HCT116 (cell line): ENCODE data around the gene VAMP2. TPM values are rescaled to one million over a fixed set of nuclear protein-coding genes. Genes with fewer than 3 reads are reported as not detected.

ENCODE experiments used
- ATAC-seq: fragments of 200-7000 bp; cut with Tn5 transposase; 2 replicates; pipeline ENCODE4 v1.9.1; 2020; ENCODE audit warnings: mild to moderate bottlenecking, moderate library complexity
- BruUV-seq: library from RNA; stranded (reverse); fragments of 400-500 nt; replicated peaks from 2 replicates; lab custom pipeline; 2021; lab: Mats Ljungman, UMichigan
- CTCF ChIA-PET: fragments of 300-600 bp; sonication (Branson Sonifier 250); formaldehyde crosslinking; loops from one replicate; lab custom pipeline; 2021; ENCODE audit warnings: antibody characterized with exemption; lab: Charles Lee
- POLR2A ChIA-PET: fragments of 300-600, 350-600 bp; sonication (Branson Sonifier 250); formaldehyde crosslinking; loops from one replicate; lab custom pipeline; 2021; ENCODE audit warnings: antibody characterized with exemption; lab: Charles Lee
- RAD21 ChIA-PET, 2 experiments: fragments of 300-600 bp; sonication (Branson Sonifier 250); formaldehyde crosslinking; loops; one replicate each; lab custom pipeline; 2023; ENCODE audit warnings: low total read pairs in 2 of 2; ENCODE audit not compliant: uncharacterized antibody in 2 of 2, unreplicated experiment in 2 of 2, low non-redundant PET in 1 of 2; lab: Charles Lee
- DNase-seq: peaks from one replicate; pipeline ENCODE4 v3.0.0-alpha.2; 2010; ENCODE audit warnings: low read depth, low spot score
- H2AFZ ChIP-seq: fragments of 200-600 bp; shearing (Covaris generic), sonication (generic); 2 replicates; pipeline ENCODE4 v1.6.1; 2017; ENCODE audit warnings: low read depth, mixed run types, mixed read lengths, antibody characterized with exemption, low read length; ENCODE audit not compliant: poor library complexity, severe bottlenecking
- H3K27ac ChIP-seq: 2 replicates; pipeline ENCODE4 v1.5.1; 2012; ENCODE audit warnings: low read depth, low read length
- H3K27me3 ChIP-seq: fragments of 200-600 bp; sonication (generic); 2 replicates; pipeline ENCODE4 v1.6.1; 2016; ENCODE audit warnings: mixed run types, low read length, mixed read lengths; ENCODE audit not compliant: insufficient read depth
- H3K36me3 ChIP-seq, 2 experiments: fragments of 200-500 bp in 1 of 2; fragments of 200-600 bp in 1 of 2; sonication (Bioruptor generic) in 1 of 2; sonication (generic) in 1 of 2; 2 replicates each; pipeline versions ENCODE4 v1.5.1 to v1.6.1; 2014 to 2016; ENCODE audit warnings: low read length in 2 of 2, inconsistent platforms in 1 of 2, mixed read lengths in 1 of 2, mixed run types in 1 of 2; ENCODE audit not compliant: insufficient read depth in 2 of 2, control insufficient read depth in 1 of 2
- H3K4me1 ChIP-seq, 2 experiments: fragments of 200-600 bp in 1 of 2; sonication (generic) in 1 of 2; 2 replicates each; pipeline versions ENCODE4 v1.5.1 to v1.6.1; 2012 to 2017; ENCODE audit warnings: low read length in 2 of 2, inconsistent platforms in 1 of 2, mild to moderate bottlenecking in 1 of 2, mixed read lengths in 1 of 2, mixed run types in 1 of 2, moderate library complexity in 1 of 2; ENCODE audit not compliant: insufficient read depth in 2 of 2, control insufficient read depth in 1 of 2
- H3K4me2 ChIP-seq: fragments of 200-600 bp; sonication (generic); 2 replicates; pipeline ENCODE4 v1.6.1; 2017; ENCODE audit warnings: mixed run types, low read length, mixed read lengths
- H3K4me3 ChIP-seq, 2 experiments: fragments of 200-600 bp in 1 of 2; sonication (generic) in 1 of 2; replicated peaks in 1 of 2; 2 replicates each; pipeline ENCODE4 v1.5.1; 2011 to 2016; ENCODE audit warnings: low read length in 2 of 2, control low read depth in 1 of 2, low read depth in 1 of 2, mild to moderate bottlenecking in 1 of 2, mixed read lengths in 1 of 2, mixed run types in 1 of 2
- H3K79me2 ChIP-seq: fragments of 200-600 bp; sonication (generic); 2 replicates; pipeline ENCODE4 v1.6.1; 2017; ENCODE audit warnings: mild to moderate bottlenecking, mixed run types, low read length, moderate library complexity, mixed read lengths; ENCODE audit not compliant: insufficient read depth
- H3K9ac ChIP-seq: fragments of 200-600 bp; sonication (generic); 2 replicates; pipeline ENCODE4 v1.6.1; 2016; ENCODE audit warnings: low read length, mixed read lengths
- H3K9me2 ChIP-seq: fragments of 200-600 bp; sonication (generic), shearing (Covaris generic); 2 replicates; pipeline ENCODE4 v1.6.1; 2017; ENCODE audit warnings: mixed run types, mild to moderate bottlenecking, moderate library complexity; ENCODE audit not compliant: insufficient read depth
- H3K9me3 ChIP-seq, 2 experiments: fragments of 200-500 bp in 1 of 2; fragments of 200-600 bp in 1 of 2; sonication (Bioruptor generic) in 1 of 2; sonication (generic) in 1 of 2; 2 replicates each; pipeline ENCODE4 v1.6.1; 2014 to 2017; ENCODE audit warnings: low read length in 2 of 2, mixed read lengths in 2 of 2, inconsistent platforms in 1 of 2, low read depth in 1 of 2, mild to moderate bottlenecking in 1 of 2, mixed run types in 1 of 2, moderate library complexity in 1 of 2; ENCODE audit not compliant: control insufficient read depth in 1 of 2, insufficient read depth in 1 of 2
- H4K20me1 ChIP-seq: fragments of 200-600 bp; sonication (generic), shearing (Covaris generic); 2 replicates; pipeline ENCODE4 v1.6.1; 2017; ENCODE audit warnings: mixed run types, mild to moderate bottlenecking, moderate library complexity; ENCODE audit not compliant: insufficient read depth
- CTCF ChIP-seq, 3 experiments: fragments of 200-600 bp in 1 of 3; sonication (generic) in 1 of 3; IDR thresholded peaks in 2 of 3; conservative IDR thresholded peaks in 1 of 3; 2 replicates each; pipeline ENCODE4 v1.5.1; 2012 to 2017; ENCODE audit warnings: low read depth in 2 of 3, low read length in 2 of 3, antibody characterized with exemption in 1 of 3, borderline replicate concordance in 1 of 3, control low read depth in 1 of 3, mild to moderate bottlenecking in 1 of 3, mixed read lengths in 1 of 3, mixed run types in 1 of 3, moderate library complexity in 1 of 3; ENCODE audit not compliant: insufficient read depth in 1 of 3
- POLR2A ChIP-seq: IDR thresholded peaks from 2 replicates; pipeline ENCODE4 v1.7.0; 2011; ENCODE audit warnings: borderline replicate concordance; ENCODE audit not compliant: insufficient read depth, insufficient read length; ENCODE audit errors: extremely low read depth
- intact Hi-C: fragments of 100-400 bp; cut with micrococcal nuclease; formaldehyde crosslinking; loops from 2 replicates; pipeline ENCODE4 v1.10.0; 2022
- total RNA-seq: library from RNA; stranded (reverse); gene quantifications from one replicate; pipeline ENCODE4 v1.2.1, GENCODE V29; 2021; ENCODE audit not compliant: unreplicated experiment

The VAMP2 gene
- total RNA-seq, 1 experiment from 2014 or later, result 35.9 TPM

DNA sequence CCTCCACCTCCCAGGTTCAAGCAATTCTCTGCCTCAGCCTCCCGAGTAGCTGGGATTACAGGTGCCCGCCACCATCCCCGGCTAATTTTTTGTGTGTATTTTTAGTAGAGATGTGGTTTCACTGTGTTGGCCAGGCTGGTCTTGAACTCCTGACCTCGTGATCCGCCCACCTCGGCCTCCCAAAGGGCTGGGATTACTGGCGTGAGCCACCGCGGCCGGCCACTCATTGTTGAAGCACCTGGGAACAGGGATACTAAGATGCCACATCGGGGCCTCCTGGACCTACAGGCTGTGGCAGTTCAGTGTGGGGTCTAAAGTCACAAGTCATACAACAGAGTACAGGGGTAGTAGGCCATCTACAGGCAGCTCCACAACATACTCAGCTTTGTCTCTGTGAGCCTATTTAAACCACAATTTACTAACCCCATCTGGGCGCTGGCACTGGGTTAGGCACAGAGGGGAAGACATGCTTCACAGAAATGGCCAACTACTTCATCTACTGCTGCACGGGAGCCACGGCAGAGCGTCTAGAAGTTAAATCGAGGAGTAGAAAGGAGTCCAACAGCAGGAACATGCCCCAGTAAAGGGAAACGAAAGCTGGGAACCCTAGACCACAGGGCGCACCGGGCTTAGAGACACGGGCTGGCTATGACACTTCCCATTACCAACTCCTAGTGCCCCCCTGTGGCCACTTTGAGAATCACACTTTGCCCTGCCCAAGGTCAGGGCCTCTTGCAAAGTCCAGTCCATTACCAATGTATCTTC is 4.3 kb downstream of the VAMP2 start:
- Histone ChIP-seq H4K20me1 (no peaks in the 10 kb centered on the region), H3K4me1 (peaks cover 46 to 86% of the 10 kb centered on the region in 2 experiments), H2AFZ (no peak overlapping the region), H3K9me3 (no peaks in the 10 kb centered on the region), H3K9ac (peak overlapping the region; percentile 48), H3K4me3 (no peak overlapping the region), H3K9me2 (no peaks in the 10 kb centered on the region), H3K36me3 (peaks cover 4 to 13% of the 10 kb centered on the region in 2 experiments; a peak in 3 of 4 replicates), H3K27ac (peak overlapping the region; percentile 61), H3K4me2 (peak overlapping the region; percentile 51), H3K79me2 (peaks cover 54% of the 10 kb centered on the region), H3K27me3 (no peaks in the 10 kb centered on the region)
- RAD21 ChIA-PET, result no interaction called here
- no TSS peak for BruUV-seq
- intact Hi-C loops, result no loop called here
- DNase-seq (peak; percentile 82), ATAC-seq (peak; percentile 34)
- TF ChIP-seq CTCF (IDR thresholded peaks at IDR 0.05 in 2 of 3, conservative IDR thresholded peaks at IDR 0.05 in 1 of 3; ENCODE audit: borderline replicate concordance in 1 of 3, insufficient read depth in 1 of 3, low read depth in 2 of 3, low read length in 2 of 3), result peak in 2 of 3 experiments; percentile 82 to 84; a peak in 5 of 6 replicates
- TF ChIP-seq POLR2A, result no peak
- CTCF ChIA-PET, result interaction anchor here (0.6 to 2.4 kb wide), 7 partner anchors 12 to 226 kb away, joined by 3 to 8 read pairs (median 4); no protein-coding TSS in a partner anchor
- POLR2A ChIA-PET, result interaction anchor here (1.0 to 9.4 kb wide), 3 partner anchors 14 to 98 kb away, joined by 4 to 95 read pairs (median 4); no protein-coding TSS in a partner anchor
